GM18907 (cell line): ENCODE data around the gene ZNF385A.

Source experiments
- ATAC-seq: cut with Tn5 transposase; IDR thresholded peaks from one replicate; pipeline ENCODE4 v1.9.1; 2021; ENCODE audit warnings: mild to moderate bottlenecking, moderate library complexity; ENCODE audit not compliant: unreplicated experiment

Gene ZNF385A

DNA sequence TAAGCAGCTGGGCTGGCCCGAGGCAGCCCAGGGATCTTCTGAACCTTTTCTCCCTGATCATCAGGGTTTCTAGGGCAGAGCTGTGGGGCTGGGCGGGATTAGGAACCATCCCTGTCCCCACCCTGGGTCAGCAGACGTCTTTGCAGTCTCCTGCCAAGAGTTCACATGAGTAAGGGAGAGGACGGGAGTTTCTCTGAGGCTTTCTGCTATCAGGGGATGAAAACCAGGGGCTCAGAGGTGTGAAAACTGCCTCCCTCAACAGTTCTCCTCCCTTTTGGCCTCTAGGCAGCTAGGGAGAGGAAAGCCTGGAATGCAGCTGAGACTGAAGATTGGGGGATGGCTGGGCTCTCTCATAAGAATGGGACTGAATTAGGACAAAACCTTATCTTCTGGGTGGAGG is 7.9 kb downstream of the ZNF385A start:
- ATAC-seq, result no peak

DNA sequence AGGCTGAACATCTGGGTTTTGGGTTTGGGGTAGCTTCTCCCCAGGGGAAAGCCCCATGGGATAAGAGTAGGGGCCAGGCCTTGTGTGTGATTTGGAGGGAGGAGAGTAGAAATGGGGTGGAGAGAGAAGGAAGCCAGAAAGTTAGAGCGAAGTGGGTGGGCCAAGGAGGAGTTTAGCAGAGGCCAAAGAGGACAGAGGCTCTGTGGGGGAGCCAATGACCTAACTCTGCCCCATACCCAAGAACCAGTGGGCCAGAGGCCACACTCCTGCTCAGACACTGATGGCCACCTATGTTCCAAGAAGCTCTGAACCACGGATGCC is 9.3 kb downstream of the ZNF385A start:
- no peak for ATAC-seq

DNA sequence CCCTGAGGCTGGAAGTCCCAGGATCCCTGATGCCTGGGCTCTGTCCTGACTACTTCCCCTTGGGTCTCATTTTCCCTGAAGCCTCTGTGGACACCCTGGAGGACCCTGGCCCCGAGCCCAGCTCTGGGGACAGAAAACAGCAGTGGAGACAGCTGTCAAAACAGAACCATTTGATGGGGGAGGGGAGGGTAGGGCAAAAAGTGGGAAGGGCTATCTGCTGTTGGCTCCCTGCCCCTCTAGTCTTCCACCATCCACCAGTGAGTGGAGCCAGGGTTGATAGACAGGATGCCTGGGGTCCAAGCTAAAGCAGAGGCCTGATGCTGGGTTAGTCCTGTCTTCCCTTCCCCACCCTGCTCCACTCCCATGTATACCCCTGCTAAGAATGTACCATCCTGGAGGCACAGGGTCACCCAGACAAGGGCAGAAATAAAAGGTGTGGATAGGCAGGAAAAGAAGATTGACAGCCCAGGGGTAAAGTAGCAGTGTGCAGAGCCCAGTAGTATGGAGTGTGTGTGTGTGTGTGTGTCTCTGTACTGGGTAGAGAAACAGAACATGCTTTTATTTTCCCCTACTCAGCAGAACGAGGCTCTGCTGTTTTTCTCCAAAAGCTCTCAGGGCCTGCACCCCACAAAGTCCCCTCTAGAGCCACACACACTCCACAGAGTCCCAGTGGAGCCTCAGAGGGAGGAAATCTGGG is 9.8 kb downstream of the ZNF385A start:
- no peak for ATAC-seq

DNA sequence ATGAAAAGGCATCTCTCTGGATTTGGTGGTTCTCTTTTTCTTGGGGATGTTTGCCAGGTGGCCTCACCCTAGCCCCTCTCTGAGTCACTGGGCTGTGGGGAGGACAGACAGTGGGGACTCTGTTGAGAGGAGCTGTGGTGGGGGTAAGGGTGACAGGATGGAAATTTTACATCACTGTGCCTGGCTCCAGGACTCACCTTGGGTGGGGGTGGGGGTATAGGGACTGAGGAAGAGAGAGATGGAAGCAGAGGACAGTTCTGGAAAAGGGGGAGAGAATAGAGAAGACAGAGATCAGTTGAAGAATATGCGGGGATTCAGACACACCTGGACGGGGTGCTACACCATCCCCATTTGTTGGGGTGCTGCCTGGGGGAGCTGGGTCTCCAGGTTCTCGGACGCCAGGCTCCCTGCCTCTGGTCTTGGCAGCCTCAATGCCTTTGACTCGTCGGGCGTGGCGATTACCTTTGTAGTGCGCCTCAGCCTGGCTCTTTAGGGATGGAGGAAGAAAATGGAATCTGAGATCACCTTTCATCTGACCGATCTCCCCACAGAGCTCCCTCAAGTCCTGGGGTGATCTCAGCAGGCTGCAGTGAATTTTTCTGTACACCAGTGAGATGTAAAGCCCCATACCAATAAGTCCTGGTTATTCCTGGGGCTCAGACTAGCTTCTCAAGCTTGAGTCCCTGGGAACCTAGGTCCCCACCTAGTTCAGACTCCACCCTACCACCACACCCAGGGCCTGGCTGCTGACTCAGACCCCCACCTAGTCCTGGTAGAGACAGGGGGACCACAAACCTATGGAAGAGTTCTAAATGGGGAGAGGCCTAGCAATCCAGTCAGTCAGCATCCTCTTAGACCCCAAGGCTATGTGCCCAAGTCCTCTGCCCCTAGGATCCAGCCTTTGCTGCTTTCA is 10.6 kb downstream of the ZNF385A start:
- ATAC-seq, result no peak

DNA sequence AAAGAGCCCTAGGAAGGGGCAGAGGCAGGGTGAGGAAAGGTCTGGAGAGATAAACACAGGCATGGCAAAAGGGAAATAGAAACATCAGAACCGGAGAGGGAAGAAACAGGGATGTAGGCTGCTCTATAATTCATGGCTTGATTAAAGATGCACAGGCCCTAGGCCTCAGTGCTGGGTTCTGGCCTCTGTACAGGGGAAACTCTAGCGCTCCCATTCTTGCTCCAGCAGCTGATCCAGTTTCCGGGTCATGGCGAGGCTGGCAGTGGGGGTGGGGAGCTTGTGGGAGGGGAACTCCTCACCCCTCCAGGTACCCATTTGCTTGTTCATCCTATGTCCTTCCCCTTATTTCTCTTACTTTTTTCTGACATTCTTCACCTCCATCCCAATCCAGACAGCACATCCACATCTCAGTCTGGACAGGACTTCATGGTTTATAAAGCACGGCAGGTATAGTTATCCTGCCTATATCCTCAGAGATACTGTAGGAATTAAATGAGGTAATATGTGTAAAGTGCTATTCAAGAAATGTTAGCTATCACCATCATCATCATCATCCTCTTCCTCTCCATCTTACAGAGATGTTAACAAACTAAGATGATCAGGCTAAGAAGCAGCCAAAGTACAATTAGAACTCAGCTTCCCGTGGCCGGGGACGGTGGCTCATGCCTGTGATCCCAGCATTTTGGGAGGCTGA is 12.3 kb downstream of the ZNF385A start:
- no peak for ATAC-seq

DNA sequence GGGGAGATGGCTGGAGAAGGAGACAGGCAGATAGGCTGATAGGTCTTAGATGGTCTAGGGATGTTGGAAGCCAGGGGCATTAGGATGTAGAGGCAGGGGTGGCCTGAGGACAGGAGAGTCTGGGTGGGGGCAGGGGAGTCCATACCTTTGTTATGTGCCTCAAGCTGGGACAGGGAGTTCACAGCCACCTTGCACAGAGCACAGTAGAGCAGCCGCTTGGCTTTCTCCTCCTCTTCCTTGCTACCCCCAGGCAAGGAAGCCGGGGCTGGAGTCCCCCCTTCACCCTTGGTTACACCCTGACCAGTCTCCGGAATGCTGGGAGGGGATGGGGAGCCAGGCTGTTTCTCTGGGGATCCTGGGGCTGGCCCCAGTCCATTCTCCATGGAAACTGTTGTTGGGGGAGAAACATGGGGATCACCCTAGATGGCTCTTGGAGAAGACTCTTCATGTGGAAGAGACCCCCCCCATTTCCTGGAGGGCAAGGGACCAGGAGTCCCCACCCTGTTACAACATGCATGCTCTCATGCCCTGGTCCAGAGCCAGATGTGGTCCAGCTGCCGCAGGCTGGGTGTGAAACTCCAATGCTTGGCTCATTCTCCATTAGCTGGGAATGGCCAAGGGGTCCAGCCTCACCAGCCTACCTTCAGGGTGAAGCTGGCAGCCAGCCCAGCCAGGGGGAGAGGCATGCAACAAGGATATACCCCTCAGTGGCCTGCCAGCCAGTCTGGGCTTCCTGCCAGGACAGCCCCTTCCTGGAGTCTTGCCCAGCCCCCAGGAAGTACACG is 13.0 kb downstream of the ZNF385A start:
- ATAC-seq, result no peak

DNA sequence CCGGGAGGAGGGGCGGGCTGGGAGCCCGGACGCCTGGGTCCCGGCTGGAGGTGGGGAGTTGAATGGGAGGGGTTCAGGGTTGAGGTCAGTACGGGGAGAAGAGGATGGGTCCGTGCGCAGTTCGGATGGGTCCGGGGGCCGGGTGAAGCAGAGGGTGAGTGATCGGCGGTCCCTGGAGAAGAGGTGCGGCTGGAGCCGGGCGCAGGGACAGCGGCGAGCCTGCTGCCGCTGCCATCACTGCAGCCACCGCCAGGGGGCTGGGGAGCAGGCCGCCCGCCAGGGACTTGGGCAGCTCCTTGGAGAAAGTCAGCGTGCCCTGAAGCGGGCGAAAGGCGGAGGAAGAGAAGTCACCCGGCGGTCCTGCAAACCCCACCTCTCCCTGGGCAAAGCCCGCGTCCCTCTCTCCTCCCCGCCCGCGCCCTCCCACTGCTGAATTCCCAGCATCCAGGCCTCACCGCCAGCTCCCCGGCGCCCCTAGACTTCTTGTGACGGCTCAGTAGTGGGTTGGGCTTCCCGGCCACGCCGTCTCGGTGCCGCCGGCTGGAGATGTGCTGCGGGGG is 14.3 kb downstream of the ZNF385A start:
- no peak for ATAC-seq

DNA sequence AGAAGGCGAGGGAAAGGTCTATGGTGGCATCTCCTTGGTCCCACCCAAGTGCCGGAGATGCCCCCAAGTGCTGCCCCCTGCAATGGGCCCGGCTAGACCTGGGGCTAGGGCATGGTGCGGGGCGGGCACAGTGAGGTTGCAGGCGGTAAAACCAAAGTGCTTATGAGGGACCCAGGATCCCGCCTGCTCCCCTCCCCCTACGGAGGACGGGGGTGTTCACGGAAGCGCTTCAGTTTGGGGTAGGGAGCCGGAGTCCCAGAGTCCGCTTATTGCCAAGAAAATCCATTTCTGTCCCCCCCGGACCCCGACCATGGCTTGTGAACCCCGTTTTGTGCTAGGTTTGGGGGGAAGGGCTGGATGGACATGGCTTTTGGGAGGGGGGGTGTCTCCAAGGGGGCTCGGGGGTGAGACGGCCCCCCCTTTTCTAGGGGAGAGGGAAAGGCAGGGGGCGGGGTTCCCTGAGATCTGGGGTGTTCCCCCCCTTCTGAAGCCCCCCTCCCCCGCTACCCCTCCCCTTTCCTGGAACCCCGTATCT is 14.9 kb downstream of the ZNF385A start:
- no peak for ATAC-seq

DNA sequence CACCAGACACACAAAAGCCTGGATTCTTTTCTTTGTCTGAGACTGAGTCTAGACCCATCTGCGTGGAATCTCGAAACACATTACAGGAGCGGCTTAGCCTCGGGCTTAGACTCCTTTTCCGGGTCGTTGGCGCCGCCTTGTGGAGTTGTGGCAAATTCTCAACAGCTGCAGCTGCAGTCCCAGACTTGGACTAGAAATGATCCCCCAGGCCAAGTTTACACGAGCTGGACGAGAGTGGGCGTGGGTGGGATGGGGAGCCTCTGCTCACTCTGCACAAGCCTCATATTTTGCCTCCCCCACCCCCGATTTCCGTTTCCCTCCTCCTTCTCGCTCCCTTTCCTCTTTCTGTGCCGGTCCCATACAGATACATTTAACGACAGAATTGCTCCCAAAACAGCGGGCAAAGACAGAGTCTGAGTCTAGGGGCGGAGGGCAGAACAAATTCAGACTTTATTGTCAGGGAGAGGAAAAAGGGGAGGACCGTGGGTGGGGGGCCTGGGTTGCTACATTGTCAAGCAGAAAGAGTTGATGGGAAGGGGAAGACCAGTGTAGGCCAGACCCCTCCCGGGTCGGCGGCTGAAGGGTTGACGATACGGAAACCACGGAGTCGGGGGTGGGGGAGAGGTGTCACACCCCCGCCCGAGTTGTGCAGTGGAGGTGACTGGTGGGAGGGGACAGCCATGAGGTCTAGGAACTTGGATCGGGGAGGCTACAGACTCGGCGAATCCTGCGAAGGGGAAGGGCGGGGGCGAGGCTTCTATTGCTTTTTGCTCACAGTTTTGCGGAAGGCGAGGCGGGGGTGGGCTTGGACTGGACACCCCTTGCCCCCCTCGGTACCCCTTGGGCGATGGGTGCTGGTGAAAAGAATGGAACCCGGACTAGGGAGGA is 15.6 kb downstream of the ZNF385A start:
- ATAC-seq, result peak; percentile 71

DNA sequence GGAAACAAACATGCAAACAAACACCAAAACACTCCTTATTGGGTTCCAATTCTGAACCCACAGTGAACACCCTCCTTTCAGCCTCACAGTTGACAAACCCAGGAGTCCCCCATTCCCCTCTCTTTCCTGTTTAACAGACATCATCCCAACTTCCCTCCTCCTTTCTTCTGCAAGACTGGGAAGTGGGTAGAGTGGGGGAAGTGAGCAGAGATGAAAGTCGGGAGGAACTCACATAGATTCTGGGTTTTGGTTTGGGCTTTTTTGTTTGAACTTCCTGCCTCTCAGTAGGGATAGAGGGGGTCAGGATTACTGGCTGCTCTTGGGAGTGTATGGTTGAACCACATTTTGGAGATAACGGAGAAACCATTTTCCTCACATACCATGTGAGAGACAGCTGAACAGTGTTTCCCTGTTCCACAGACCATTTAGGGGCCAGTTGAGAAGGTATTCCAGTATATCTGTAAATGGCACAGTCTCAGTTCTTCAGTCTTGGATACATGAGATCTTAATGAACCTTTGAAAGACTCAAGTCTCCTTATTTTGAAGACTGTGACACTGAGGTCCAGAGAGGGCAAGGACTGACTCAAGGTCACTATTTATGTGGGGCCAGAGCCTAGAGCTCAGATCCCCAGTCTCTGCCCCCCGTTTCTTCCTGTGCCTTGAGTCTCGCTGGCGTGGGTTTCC is 16.4 kb downstream of the ZNF385A start:
- ATAC-seq, result peak; percentile 19

DNA sequence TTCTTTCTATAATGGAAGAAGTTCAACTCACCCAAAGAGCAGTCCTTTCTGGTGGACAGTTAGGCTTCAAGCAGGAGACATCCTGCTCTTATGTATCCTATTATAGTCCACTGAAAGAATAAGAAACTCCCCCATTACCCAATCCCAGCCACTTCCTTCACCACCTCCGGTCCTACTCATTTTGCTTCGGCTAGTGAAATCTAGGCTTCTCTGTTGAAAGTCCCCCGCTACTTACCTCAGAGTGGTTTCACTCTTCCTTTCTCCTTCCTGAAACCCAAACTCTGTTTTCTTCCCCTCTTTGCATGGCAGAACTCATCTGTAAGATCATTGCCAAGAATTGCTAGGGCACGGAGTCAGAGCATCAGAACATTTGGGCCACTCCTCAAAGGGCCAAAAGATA is 20.1 kb downstream of the ZNF385A start, which contains the start of gene GPR84:
GPR84 (minus strand) TSS at position 74 of the 400 bp plus-strand sequence. CDS start 635 bp downstream, outside the sequence.
- peak; percentile 50 for ATAC-seq

DNA sequence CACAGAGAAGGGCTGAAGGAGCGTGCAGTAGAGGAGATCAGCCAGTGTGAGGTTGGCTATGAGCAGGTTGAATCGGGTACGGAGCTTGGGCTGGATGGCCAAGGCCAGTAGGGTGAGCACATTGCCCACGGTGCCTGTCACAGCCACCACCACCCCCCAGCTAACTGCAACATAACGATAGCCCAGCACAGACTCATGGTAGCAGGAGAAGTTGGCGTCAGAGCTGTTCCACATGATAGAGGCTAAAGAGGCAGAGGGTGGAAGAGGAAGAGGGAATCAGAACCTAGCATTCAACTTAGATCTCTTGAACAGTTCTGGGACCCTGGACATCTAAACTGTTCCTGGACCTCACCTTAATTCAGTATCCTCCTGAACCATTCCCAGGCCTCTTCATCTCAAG is 20.9 kb downstream of the ZNF385A start:
- no peak for ATAC-seq

DNA sequence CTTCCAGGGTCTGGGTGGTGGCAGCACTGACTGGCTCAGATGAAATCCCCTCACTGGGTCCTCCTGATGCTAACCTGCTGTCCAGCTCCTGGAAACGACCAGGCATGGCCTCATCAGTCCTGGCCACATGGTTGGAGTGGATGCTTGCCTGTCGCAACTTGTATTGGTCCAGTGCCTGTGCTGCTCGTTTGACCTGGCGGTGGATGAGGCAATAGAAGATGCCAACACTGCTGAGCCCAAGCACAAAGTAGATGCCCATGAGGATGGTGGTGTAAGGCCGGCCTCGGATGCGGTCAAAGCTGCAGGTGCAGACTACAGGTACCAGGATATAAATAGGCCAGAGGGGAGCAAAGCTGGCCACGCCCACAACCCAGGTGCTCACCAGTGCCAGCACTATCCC is 21.5 kb downstream of the ZNF385A start:
- no peak for ATAC-seq

DNA sequence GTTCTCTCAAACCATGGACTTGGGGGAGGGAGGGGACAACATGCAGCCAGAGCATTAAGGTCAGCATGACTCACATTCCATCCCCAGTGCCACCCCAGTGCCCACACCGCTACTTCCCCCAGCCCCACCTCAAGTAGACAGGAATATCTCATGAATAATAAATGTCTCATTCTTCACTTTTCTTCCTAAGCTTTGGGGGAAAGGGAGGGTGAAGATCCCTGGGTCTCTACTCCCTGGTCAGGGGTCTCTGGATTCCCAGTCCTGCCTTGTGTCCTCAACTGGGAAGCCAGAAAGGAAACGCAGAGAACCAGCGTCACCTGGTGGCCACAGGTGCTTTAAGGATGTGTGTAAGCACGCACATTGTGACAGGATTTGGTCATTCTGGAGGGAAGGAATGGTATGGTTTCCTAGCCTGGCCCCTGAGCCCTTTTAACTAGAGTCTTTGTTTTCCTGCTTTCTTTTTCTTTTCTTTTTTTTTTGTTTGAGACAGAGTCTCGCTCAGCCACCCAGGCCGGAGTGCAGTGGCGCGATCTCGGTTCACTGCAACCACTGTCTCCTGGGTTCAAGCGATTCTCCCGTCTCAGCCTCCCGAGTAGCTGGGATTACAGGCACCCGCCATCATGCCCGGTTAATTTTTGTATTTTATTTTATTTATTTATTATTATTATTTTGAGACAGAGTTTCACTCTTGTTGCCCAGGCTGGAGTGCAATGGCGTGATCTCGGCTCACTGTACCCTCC is 23.6 kb downstream of the ZNF385A start:
- no peak for ATAC-seq

DNA sequence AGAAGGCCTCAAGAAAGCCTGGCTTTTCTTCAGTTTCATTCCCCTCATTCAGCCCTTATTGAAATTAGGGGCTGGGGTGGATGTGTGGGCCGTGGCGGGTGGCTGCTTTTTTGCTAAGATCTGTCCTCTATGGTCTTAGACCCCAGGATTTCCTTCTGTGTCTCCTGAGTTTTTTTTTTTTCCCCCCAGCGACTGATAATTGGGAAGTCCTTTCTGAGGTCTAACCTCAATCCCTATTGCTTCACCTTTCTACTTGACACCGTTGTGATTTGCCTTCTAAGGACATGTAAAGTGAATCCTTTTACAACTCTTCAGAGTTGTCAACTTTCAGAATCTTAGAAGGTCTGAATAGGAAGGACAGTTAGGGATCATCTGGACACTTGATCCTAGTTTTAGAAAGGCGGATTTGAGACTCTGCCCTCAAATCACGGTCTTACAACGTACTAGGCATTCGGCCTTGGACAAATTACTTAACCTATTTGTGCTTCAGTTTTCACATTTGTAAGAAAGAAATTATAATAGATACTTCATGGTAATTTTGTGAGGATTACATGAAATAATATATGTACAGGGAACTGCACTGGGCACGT is 24.7 kb downstream of the ZNF385A start:
- no peak for ATAC-seq

DNA sequence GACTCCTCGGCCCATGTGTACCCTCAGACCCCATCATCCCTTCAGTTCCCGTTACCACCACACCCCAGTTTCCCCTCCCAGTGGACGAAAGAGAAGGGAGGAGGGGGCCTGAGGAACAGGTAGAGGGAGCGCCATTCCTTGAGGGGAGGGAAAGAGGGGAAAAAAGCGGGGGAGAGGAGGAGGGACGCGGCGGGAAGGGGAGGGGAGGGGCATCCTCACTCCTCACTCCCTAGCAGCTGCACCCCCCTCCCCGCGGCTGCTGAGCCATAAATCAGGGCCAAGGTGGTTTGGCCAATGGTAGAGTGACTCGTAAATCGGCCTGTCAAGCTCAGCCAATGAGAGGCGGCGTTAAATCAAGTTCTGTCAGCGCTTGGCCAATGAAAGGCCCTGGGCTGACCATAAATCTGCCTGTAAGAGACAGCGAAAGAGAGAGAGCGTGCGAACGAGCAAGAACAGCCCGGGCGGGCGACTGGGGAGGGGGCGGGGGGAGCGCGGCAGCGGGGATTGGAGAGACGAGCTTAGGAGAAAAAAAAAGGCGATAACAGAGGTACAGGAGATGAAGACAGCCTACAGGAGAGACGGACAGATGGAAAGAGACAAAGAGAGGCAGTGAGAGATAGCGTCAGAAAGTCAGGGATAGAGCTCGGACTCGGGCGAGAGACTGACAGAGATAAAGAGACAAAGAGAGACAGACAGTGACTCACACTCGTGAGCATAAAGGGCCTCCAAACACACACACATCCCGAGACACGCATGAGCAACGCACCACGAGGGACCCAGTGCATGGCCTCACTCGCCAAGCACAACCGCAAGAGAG is 25.4 kb downstream of the ZNF385A start:
- peak; percentile 96 for ATAC-seq
